Astrocyte of the spinal cord (primary cell): Measurements from ENCODE around the gene MEIS1.

Experiments used
- DNase-seq: peaks from one replicate; pipeline ENCODE4 v3.0.0; 2011; ENCODE audit warnings: low read depth, low spot score
- H3K4me3 ChIP-seq: 2 replicates; pipeline ENCODE4 v1.5.1; 2011; ENCODE audit warnings: low read depth, mild to moderate bottlenecking, low read length, moderate library complexity
- CTCF ChIP-seq: IDR thresholded peaks from 2 replicates; pipeline ENCODE4 v1.5.1; 2012; ENCODE audit warnings: low read depth, mild to moderate bottlenecking, low read length, inconsistent platforms
- in situ Hi-C: cut with HindIII; loops from 2 replicates; pipeline ENCODE4 v1.10.0; 2017; ENCODE audit warnings: low sequenced_read_pairs

Gene MEIS1

DNA sequence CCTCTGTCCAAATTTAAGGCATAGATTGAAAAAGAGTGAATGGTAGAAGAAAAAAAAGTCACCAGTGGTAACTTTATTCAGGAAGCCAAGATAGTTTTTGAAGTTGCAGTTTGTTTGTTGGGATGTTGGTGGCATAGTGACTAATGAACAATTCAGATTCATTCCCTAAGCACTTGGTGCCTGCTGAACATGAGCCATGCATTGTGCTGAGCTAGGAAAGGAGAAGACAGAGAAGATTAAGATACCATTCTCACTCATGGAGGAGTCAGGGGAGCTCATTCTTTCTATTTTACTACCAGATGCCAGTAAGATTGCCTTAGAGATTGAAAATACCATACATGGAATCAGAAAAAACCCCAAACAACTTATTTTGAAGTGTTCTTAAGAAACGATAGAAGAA is 25.1 kb downstream of the MEIS1 start:
- DNase-seq = no peak
- no peak overlapping the region for H3K4me3 ChIP-seq
- no peak for TF ChIP-seq CTCF
- in situ Hi-C loops = no loop called here

DNA sequence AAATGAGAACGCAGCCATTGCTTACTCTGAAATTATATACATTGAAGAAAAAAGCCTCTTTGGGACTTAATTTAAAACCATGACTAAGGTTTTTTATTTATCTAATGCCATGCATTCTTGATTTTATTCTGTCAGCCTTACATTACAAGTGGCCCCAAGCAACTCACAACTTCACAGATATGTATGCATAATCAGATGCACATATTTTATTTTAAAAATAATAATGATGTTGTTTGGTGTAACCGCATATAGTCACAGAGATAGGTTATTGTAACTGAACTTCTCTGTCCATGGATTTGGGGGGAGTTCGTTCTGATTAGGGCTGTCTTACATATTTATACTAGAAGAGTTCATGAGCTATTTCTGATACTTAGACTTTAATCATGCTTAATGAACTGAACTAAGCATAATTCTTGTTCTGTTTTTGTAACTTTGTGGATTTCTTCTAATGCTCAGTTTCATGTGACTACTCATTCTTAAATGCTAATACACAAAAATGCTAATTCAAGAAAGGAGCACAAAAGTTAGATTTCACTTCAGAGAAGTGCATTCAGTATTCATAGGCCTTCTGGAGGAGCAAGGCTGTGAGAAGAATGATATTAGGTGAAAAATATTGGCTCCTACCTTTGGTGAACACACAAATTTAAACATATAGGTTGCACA is 26.2 kb downstream of the MEIS1 start:
- no peak overlapping the region for H3K4me3 ChIP-seq
- no peak for TF ChIP-seq CTCF
- DNase-seq = no peak
- in situ Hi-C loops = no loop called here

DNA sequence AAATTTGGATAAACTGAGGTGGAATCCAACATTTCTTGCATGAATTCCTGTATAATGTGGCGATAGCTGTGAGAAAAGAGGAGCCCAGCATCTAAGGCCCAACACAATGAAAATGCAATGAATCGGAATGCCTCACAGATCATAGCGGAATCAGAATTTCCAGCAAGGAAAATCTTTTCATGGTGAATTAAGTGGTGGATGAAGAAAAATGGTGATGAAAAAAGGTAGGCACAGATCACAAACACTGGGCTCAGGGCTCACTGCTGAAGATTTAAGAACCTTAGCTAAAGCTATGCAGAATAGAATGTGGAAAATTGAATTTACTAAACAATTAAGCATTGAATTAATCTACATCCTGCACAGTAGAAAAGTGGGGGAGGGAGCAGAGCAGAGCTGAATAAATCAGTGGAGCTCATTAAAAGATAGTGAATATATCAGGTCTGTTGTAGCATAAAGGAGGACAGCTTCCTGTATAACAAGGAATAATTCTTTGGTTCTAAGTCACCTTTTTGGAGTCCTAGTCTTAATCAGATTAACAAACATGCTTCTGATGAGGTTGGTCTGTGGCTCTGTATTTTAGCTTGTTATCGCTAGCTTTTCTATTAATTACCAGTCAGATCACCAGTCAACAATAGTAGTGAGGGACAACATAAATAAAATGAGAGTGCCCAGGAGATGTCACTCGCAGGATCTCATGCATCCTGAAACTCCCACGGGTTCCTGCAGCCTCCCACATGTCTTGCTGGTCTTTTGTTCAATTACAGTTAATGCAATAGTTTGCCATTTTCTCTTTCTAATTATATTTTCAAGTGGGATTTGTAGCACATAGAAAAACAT is 27.0 kb downstream of the MEIS1 start:
- no peak overlapping the region for H3K4me3 ChIP-seq
- in situ Hi-C loops = no loop called here
- no peak for TF ChIP-seq CTCF
- no peak for DNase-seq

DNA sequence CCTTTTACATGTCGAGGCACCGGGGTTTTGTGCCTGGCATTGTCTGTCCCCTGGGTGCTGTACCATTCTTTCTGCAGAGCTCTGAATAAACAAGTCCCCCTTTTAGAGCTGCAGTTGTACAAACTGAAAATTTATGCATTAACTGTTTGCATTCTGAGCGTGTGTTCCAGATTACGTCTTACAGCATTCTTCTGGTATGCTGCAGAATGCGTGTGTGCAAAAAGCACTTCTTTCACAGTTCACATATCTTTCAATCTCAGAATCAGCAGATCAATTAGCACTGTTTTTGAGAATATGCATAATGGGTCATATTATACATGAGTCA is 27.5 kb downstream of the MEIS1 start:
- no peak for DNase-seq
- H3K4me3 ChIP-seq = no peak overlapping the region
- in situ Hi-C loops = no loop called here
- TF ChIP-seq CTCF = no peak

DNA sequence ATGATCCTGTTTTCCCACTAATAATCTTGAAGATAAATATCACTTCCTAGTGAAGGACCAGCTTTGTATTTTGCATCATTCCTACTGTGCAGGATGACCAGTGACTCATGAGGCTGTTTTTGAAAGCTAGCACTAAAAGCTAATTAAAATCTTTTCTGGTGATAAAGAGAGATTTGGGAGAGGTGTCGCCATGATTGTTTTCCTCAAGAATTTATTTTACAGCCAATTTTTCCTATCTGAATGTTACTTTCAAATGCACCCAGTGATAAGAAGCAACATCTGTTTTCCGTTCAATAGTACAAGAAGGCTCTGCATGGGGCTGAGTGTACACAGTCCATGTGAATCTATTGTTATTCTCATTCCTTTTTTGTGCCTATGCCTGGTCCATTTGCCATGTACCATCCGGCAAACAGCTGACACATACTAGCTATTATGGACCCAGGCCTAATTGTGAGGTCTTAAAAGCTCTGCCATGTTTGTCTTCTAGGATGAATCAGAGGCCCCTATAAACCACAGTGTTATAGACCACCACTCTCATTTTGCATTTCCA is 28.4 kb downstream of the MEIS1 start:
- in situ Hi-C loops = no loop called here
- TF ChIP-seq CTCF = no peak
- DNase-seq = no peak
- no peak overlapping the region for H3K4me3 ChIP-seq

DNA sequence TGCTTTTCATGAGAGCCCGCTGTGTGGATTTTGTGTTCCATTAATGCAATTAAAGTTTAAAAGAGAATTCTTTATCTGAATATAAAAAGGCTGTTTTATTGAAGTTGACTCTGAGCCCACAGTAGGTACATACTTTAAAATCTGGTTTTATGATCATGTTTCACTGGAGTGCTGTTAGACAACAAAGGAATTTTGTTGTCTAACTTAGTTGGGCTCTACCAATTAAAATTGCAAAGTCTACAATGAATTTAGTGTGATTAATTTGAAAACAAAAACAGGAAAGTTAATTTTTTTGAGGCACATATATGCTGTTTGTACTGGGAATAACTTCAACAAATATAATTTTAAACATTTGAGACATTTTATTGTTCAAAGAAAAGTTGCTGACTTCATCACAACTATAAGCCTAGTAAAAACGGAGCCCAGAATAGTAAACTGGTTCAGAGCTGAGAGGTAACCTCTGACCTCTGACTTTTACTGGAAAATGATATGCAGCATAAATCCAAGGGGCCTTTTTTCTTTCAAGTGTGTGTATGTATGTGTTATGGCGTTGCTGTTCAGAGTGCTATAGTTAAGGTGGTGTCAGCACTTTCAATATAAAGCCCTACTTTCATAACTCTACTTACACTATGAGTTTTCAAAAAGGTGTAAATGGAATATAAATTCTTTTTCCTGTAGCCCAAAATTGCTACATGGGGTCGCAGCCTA is 30.2 kb downstream of the MEIS1 start:
- no peak overlapping the region for H3K4me3 ChIP-seq
- no peak for DNase-seq
- no peak for TF ChIP-seq CTCF
- in situ Hi-C loops = no loop called here
